Keratinocyte (primary cell): ENCODE data around the gene PPP1R37. TPM values are rescaled to one million over a fixed set of nuclear protein-coding genes. Genes with fewer than 3 reads are reported as not detected.

Source experiments
- DNase-seq: peaks from one replicate; pipeline ENCODE4 v3.0.0-alpha.2; 2011; ENCODE audit warnings: low read depth, missing footprints, low spot score
- FAIRE-seq: peaks from 2 replicates; lab custom pipeline; 2011; peaks lifted over from hg19 to GRCh38; lab: Jason Lieb, UNC
- H2AFZ ChIP-seq: 2 replicates; pipeline ENCODE4 v1.6.0; 2012; ENCODE audit warnings: low read length, control low read depth, inconsistent platforms; ENCODE audit not compliant: control insufficient read depth
- H3K27ac ChIP-seq: 2 replicates; pipeline ENCODE4 v1.5.1; 2011; ENCODE audit warnings: low read length; ENCODE audit not compliant: control insufficient read depth, insufficient read depth
- H3K27me3 ChIP-seq: 3 replicates; pipeline ENCODE4 v1.6.0; 2011; ENCODE audit warnings: low read length; ENCODE audit not compliant: control insufficient read depth, insufficient read depth; ENCODE audit errors: extremely low read depth
- H3K36me3 ChIP-seq, 2 experiments: 2 replicates in 1 of 2; 3 replicates in 1 of 2; pipeline ENCODE4 v1.5.1; 2011; ENCODE audit warnings: low read length in 2 of 2, mild to moderate bottlenecking in 1 of 2; ENCODE audit not compliant: control insufficient read depth in 2 of 2, insufficient read depth in 2 of 2; ENCODE audit errors: extremely low read depth in 1 of 2
- H3K4me1 ChIP-seq: 3 replicates; pipeline ENCODE4 v1.5.1; 2011; ENCODE audit warnings: low read length; ENCODE audit not compliant: control insufficient read depth, insufficient read depth; ENCODE audit errors: extremely low read depth
- H3K4me2 ChIP-seq: 3 replicates; pipeline ENCODE4 v1.6.0; 2011; ENCODE audit warnings: low read depth, low read length; ENCODE audit not compliant: control insufficient read depth, insufficient read depth; ENCODE audit errors: extremely low read depth
- H3K4me3 ChIP-seq, 3 experiments: fragments of 200-600 bp in 1 of 3; sonication (generic) in 1 of 3; 2 replicates in 2 of 3; 3 replicates in 1 of 3; pipeline ENCODE4 v1.5.1; 2011 to 2016; ENCODE audit warnings: low read length in 3 of 3, mild to moderate bottlenecking in 3 of 3, control low read depth in 2 of 3, inconsistent platforms in 1 of 3, low read depth in 1 of 3, mixed read lengths in 1 of 3, mixed run types in 1 of 3, moderate library complexity in 1 of 3; ENCODE audit not compliant: control insufficient read depth in 2 of 3, insufficient read depth in 2 of 3; ENCODE audit errors: extremely low read depth in 1 of 3
- H3K79me2 ChIP-seq: 2 replicates; pipeline ENCODE4 v1.6.0; 2012; ENCODE audit warnings: low read length; ENCODE audit not compliant: control insufficient read depth, insufficient read depth
- H3K9ac ChIP-seq: 3 replicates; pipeline ENCODE4 v1.6.0; 2011; ENCODE audit warnings: low read length; ENCODE audit not compliant: control insufficient read depth, insufficient read depth; ENCODE audit errors: extremely low read depth
- H3K9me1 ChIP-seq: 3 replicates; pipeline ENCODE4 v1.6.0; 2011; ENCODE audit warnings: low read length; ENCODE audit not compliant: control insufficient read depth, insufficient read depth; ENCODE audit errors: extremely low read depth
- H3K9me3 ChIP-seq: 2 replicates; pipeline ENCODE4 v1.5.1; 2012; ENCODE audit warnings: low read depth, low read length; ENCODE audit not compliant: control insufficient read depth
- H4K20me1 ChIP-seq: 3 replicates; pipeline ENCODE4 v1.6.0; 2011; ENCODE audit warnings: low read length; ENCODE audit not compliant: control insufficient read depth, insufficient read depth; ENCODE audit errors: extremely low read depth
- CTCF ChIP-seq, 3 experiments: IDR thresholded peaks in 1 of 3; conservative IDR thresholded peaks in 1 of 3; optimal IDR thresholded peaks in 1 of 3; 2 replicates in 2 of 3; 3 replicates in 1 of 3; pipeline versions ENCODE3 to v1.5.1; 2011; ENCODE audit warnings: low read length in 3 of 3, mild to moderate bottlenecking in 3 of 3, moderate library complexity in 2 of 3, control low read depth in 1 of 3, inconsistent platforms in 1 of 3; ENCODE audit not compliant: insufficient read depth in 2 of 3; ENCODE audit errors: extremely low read depth in 1 of 3
- EZH2 ChIP-seq: IDR thresholded peaks from one replicate; pipeline ENCODE4 v1.6.1; 2012; ENCODE audit warnings: inconsistent platforms, mild to moderate bottlenecking, low read length, moderate library complexity
- dilution Hi-C: fragments of 300-500 bp; cut with MboI; formaldehyde crosslinking; loops from one replicate; pipeline ENCODE4 v1.7.0; 2020; ENCODE audit warnings: low sequenced_read_pairs; ENCODE audit not compliant: extremely low pct_ligation_motif_present
- polyA plus RNA-seq, 5 experiments: library from polyadenylated mRNA; depleted of rRNA in 3 of 5; stranded (reverse) in 3 of 5; stranded (forward) in 1 of 5; unstranded in 1 of 5; fragments of >200 nt; gene quantifications; 1 replicate in 1 of 5; 2 replicates in 3 of 5; 3 replicates in 1 of 5; pipeline versions ENCODE4 v1.2.1 to v1.2.3, GENCODE V29; 2011 to 2012; ENCODE audit warnings: missing spikeins in 2 of 5, low read depth in 1 of 5, low replicate concordance in 1 of 5

Gene PPP1R37
- polyA plus RNA-seq, 1 donor (not counting 4 experiments of a cell fraction or from before 2014, with no cell fraction given), result 8.6 TPM

GRCh38 chr19:45119582-45119981 is 26.6 kb downstream of the PPP1R37 start:
- DNase-seq (no peak), FAIRE-seq (no peak)
- Histone ChIP-seq H3K4me2 (no peak overlapping the region), H3K9ac (no peak overlapping the region), H3K9me1 (peaks cover 4% of the 10 kb centered on the region), H2AFZ (no peak overlapping the region), H3K27ac (no peak overlapping the region), H3K4me1 (peaks cover 18% of the 10 kb centered on the region), H3K27me3 (no peaks in the 10 kb centered on the region), H3K9me3 (no peaks in the 10 kb centered on the region), H4K20me1 (peaks cover 25% of the 10 kb centered on the region), H3K79me2 (peaks cover 50% of the 10 kb centered on the region), H3K36me3 (peaks cover 0 to 2% of the 10 kb centered on the region in 2 experiments), H3K4me3 (no peak overlapping the region)
- TF ChIP-seq EZH2 (no peak), CTCF (optimal IDR thresholded peaks at IDR 0.05 in 1 of 3, IDR thresholded peaks at IDR 0.05 in 1 of 3, conservative IDR thresholded peaks at IDR 0.05 in 1 of 3; ENCODE audit: extremely low read depth in 1 of 3, insufficient read depth in 2 of 3, low read length in 3 of 3) (no peak)
- dilution Hi-C loops, result no loop called here

- peaks cover 4% of the 10 kb centered on the region for H3K9me1 ChIP-seq
- dilution Hi-C loops, result no loop called here
- TF ChIP-seq CTCF (optimal IDR thresholded peaks at IDR 0.05 in 1 of 3, IDR thresholded peaks at IDR 0.05 in 1 of 3, conservative IDR thresholded peaks at IDR 0.05 in 1 of 3; ENCODE audit: extremely low read depth in 1 of 3, insufficient read depth in 2 of 3, low read length in 3 of 3), result no peak
- no peak for TF ChIP-seq EZH2
- H2AFZ ChIP-seq, result no peak overlapping the region
- peaks cover 21% of the 10 kb centered on the region for H4K20me1 ChIP-seq
- H3K4me3 ChIP-seq, result no peak overlapping the region
- H3K27ac ChIP-seq, result no peak overlapping the region
- peaks cover 49% of the 10 kb centered on the region for H3K79me2 ChIP-seq
- H3K4me1 ChIP-seq, result peaks cover 18% of the 10 kb centered on the region
- no peaks in the 10 kb centered on the region for H3K9me3 ChIP-seq
- no peak overlapping the region for H3K4me2 ChIP-seq
- no peaks in the 10 kb centered on the region for H3K27me3 ChIP-seq
- no peak for FAIRE-seq
- H3K36me3 ChIP-seq, result peaks cover 0 to 2% of the 10 kb centered on the region in 2 experiments
- H3K9ac ChIP-seq, result no peak overlapping the region
- no peak for DNase-seq
Observed at GRCh38 chr19:45121827-45122345, 28.9 kb downstream of the PPP1R37 start.
